ENCODE data around the gene CFAP52.

GRCh38 chr17:9564104-9564503 lies 12.3 kb upstream of the CFAP52 start:
- no peak for TF ChIP-seq GATA3 (IDR thresholded peaks at IDR 0.05; ENCODE audit: low read depth, low read length)
- TF ChIP-seq GATA2 (IDR thresholded peaks at IDR 0.05; ENCODE audit: low read depth, low read length): no peak
